Mammary epithelial cell (primary cell): ENCODE measurements around the gene BMP6.

Experiments used
- EZH2 ChIP-seq: IDR thresholded peaks from 2 replicates; pipeline ENCODE4 v1.6.1; 2012; ENCODE audit warnings: low read length, inconsistent platforms, borderline replicate concordance
- TF ChIP-seq, protein P1 (sequence below), 2 donors: IDR thresholded peaks in 1 of 2; conservative IDR thresholded peaks in 1 of 2; 2 replicates each; pipeline ENCODE4 v1.5.1; 2011 to 2012; ENCODE audit warnings: inconsistent platforms in 2 of 2, low read length in 2 of 2, mild to moderate bottlenecking in 2 of 2, control low read depth in 1 of 2, low read depth in 1 of 2; ENCODE audit not compliant: insufficient read depth in 1 of 2; ENCODE audit errors: extremely low read depth in 1 of 2

DNA sequence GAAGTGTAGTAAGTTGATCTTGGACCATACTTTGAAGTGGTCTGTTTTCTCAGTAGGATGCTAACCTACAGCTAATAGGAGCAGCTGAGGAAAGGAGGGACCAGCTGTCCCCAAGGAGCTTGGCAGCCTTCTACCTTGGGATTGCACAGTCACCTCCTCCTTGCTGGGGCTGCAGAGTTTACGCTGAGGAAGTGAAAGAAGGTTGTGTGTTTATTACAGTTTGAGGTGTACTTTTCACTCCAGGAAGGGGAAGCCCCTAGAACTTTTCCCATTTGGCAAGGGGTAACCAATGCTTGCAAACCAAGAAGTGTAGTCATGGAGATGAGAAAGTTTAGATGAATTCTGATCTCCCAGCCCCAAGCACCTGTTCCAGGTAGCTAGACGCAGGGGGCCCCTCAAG is 58.8 kb downstream of the BMP6 start:
- TF ChIP-seq, protein P1, sequence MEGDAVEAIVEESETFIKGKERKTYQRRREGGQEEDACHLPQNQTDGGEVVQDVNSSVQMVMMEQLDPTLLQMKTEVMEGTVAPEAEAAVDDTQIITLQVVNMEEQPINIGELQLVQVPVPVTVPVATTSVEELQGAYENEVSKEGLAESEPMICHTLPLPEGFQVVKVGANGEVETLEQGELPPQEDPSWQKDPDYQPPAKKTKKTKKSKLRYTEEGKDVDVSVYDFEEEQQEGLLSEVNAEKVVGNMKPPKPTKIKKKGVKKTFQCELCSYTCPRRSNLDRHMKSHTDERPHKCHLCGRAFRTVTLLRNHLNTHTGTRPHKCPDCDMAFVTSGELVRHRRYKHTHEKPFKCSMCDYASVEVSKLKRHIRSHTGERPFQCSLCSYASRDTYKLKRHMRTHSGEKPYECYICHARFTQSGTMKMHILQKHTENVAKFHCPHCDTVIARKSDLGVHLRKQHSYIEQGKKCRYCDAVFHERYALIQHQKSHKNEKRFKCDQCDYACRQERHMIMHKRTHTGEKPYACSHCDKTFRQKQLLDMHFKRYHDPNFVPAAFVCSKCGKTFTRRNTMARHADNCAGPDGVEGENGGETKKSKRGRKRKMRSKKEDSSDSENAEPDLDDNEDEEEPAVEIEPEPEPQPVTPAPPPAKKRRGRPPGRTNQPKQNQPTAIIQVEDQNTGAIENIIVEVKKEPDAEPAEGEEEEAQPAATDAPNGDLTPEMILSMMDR (conservative IDR thresholded peaks at IDR 0.05 in 1 of 2, IDR thresholded peaks at IDR 0.05 in 1 of 2; ENCODE audit: extremely low read depth in 1 of 2, insufficient read depth in 1 of 2, low read depth in 1 of 2, low read length in 2 of 2): no peak
- TF ChIP-seq EZH2: no peak
